Peyer's patch (tissue), 4 donors: Measurements from ENCODE around the gene MYLK4.

ENCODE experiments used
- CTCF ChIP-seq, 6 experiments: fragments of 450-650 bp in 4 of 6; fragments of 200-600 bp in 2 of 6; sonication (generic) in 1 of 6; IDR thresholded peaks; one replicate each; pipeline ENCODE4 v1.5.1; 2017 to 2019; ENCODE audit warnings: antibody characterized with exemption in 6 of 6, mild to moderate bottlenecking in 3 of 6, moderate library complexity in 1 of 6
- POLR2A ChIP-seq, 2 donors: fragments of 450-650 bp; IDR thresholded peaks; one replicate each; pipeline ENCODE4 v1.5.1; 2017; ENCODE audit warnings: antibody characterized with exemption in 2 of 2, mild to moderate bottlenecking in 2 of 2, moderate library complexity in 2 of 2

- TF ChIP-seq CTCF (IDR thresholded peaks at IDR 0.05) (no peak), POLR2A (IDR thresholded peaks at IDR 0.05) (no peak)
Observed at GRCh38 chr6:2719093-2719455, 31.6 kb downstream of the MYLK4 start.
